Coronary artery (tissue), 2 donors: ENCODE data around the gene ERICH3.

Source experiments
- DNase-seq: peaks from one replicate; pipeline ENCODE4 v3.0.0-alpha.2; 2017; ENCODE audit warnings: low spot score
- H3K27ac ChIP-seq, 2 donors: fragments of 200-600 bp; sonication (generic); one replicate each; pipeline ENCODE4 v1.5.1; 2016 to 2019
- H3K4me3 ChIP-seq: fragments of 200-600 bp; sonication (generic); 2 replicates; pipeline ENCODE4 v1.5.1; 2016; ENCODE audit warnings: mild to moderate bottlenecking, moderate library complexity
- TF ChIP-seq, protein P1 (sequence below): fragments of 200-600 bp; sonication (generic); IDR thresholded peaks from one replicate; pipeline ENCODE4 v1.5.1; 2019; ENCODE audit warnings: antibody characterized with exemption

ERICH3 gene

DNA sequence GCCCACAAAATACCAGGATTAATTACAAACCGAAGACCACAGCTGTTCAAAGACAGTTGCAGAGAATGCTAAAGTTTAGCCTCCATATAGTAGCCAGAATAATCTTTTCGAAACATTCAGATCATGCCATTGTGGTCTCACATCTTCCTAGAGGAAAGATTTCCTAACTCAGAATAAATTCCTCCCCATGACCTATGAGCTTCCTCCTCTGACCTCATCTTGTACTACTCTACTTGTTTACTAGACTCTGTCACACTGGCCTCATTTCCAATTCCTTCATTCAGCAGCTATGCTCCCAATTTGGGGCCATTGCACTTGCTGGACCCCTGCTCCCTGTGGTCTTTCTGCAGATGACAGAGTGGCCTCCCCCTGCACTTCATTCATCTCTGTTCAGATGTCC lies 89.4 kb downstream of the ERICH3 start:
- no peak for DNase-seq
- TF ChIP-seq, protein P1, sequence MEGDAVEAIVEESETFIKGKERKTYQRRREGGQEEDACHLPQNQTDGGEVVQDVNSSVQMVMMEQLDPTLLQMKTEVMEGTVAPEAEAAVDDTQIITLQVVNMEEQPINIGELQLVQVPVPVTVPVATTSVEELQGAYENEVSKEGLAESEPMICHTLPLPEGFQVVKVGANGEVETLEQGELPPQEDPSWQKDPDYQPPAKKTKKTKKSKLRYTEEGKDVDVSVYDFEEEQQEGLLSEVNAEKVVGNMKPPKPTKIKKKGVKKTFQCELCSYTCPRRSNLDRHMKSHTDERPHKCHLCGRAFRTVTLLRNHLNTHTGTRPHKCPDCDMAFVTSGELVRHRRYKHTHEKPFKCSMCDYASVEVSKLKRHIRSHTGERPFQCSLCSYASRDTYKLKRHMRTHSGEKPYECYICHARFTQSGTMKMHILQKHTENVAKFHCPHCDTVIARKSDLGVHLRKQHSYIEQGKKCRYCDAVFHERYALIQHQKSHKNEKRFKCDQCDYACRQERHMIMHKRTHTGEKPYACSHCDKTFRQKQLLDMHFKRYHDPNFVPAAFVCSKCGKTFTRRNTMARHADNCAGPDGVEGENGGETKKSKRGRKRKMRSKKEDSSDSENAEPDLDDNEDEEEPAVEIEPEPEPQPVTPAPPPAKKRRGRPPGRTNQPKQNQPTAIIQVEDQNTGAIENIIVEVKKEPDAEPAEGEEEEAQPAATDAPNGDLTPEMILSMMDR: no peak
- Histone ChIP-seq H3K27ac (no peak overlapping the region), H3K4me3 (no peak overlapping the region)

DNA sequence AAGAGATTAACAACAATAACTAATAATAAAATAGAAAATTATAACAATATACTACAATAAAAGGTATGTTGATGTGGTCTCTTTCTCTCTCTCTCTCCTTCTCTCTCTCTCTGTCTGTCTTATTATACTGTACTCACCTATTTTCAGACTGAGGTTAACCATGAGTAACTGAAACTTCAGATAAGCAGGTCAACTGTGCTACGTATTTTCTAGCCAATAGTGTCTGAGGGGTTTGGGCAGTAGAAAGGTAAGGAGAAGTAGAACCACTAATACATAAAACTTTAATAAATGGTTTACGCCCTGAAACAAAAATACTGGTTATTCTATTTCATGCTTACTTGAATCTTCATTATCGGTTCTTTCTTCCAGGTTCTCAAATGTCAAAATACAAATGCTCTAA lies 90.2 kb downstream of the ERICH3 start:
- H3K27ac ChIP-seq: no peak overlapping the region
- no peak overlapping the region for H3K4me3 ChIP-seq
- TF ChIP-seq, protein P1: no peak
- DNase-seq: no peak

DNA sequence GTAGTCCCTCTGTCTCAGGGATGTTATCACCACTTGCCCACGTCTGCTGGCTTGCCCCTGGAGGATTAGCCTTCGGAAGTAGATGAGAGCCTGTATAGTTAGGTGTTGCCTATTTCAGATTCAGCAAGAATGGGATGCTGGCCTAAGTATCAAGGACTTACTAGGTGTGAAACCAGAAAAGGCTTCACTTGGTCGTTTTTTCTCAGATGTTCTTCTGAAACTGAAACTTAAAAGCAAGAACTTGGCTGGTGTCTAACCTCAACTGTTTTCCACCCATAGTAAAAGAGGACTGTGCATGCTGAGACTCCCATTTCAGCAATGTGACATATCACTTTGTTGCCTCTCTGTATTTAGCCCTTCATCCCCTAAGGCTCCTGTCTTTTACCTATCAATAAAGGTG lies 94.2 kb downstream of the ERICH3 start:
- H3K4me3 ChIP-seq: no peak overlapping the region
- TF ChIP-seq, protein P1: no peak
- H3K27ac ChIP-seq: no peak overlapping the region

DNA sequence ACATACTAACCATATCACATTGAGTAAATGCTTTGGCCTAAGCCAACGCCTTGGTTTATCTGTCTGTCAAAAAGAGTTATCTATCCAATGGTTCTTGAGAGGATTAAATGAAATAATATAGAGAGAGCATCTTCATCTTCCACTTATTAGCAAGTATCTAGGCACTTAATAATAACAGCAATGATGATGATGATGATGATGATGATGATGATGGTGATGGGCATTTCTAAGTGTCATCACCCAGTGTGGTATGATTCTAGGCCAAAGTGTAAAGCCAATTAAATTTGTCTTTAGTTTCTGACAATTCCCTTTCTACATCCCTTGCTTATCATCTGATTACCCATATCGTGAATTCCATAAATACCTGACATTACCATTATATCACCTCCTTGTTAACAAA lies 95.5 kb downstream of the ERICH3 start:
- no peak for DNase-seq
- Histone ChIP-seq H3K27ac (no peak overlapping the region), H3K4me3 (no peak overlapping the region)
- TF ChIP-seq, protein P1: no peak

More for the DNA sequence above, 94.2 kb downstream of the ERICH3 start:
- DNase-seq: no peak

DNA sequence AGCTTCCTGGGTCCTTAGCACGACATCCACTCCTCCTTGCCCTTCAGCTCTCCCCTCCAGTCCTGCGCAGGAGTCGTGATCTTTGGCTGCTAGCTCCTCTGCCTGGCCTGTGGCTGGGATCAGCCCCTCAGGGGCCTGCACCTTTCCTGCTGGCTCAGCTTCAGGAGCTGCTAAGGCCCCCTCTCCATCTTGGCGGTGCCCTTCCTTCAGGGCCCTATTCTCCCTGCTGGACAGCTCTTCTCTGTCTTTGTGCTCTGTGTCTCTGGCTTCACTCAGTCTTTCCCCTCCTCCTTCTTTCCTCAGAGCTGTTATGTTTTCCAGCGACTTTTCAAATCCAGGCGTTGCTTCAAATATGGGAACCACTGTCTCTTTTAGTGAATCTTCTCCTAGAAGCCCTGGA lies 101.7 kb downstream of the ERICH3 start:
- H3K4me3 ChIP-seq: no peak overlapping the region
- no peak overlapping the region for H3K27ac ChIP-seq
- no peak for DNase-seq
- TF ChIP-seq, protein P1: no peak

DNA sequence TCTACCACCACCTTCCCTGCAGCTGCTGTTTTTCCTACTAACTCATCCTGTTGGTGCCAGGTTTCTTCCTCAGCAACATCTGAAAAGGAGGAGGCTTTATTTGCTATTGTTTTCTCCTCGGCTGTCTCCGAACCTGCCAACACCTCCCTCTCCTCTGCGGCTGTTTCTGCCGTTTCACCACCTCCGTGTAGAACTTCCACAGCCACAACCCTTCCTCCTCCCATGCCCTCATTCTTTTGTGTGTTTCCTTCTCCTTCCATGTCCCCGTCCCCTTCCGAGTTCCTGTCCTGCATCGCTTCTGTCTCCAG lies 102.1 kb downstream of the ERICH3 start:
- DNase-seq: no peak
- Histone ChIP-seq H3K27ac (no peak overlapping the region), H3K4me3 (no peak overlapping the region)
- TF ChIP-seq, protein P1: no peak

DNA sequence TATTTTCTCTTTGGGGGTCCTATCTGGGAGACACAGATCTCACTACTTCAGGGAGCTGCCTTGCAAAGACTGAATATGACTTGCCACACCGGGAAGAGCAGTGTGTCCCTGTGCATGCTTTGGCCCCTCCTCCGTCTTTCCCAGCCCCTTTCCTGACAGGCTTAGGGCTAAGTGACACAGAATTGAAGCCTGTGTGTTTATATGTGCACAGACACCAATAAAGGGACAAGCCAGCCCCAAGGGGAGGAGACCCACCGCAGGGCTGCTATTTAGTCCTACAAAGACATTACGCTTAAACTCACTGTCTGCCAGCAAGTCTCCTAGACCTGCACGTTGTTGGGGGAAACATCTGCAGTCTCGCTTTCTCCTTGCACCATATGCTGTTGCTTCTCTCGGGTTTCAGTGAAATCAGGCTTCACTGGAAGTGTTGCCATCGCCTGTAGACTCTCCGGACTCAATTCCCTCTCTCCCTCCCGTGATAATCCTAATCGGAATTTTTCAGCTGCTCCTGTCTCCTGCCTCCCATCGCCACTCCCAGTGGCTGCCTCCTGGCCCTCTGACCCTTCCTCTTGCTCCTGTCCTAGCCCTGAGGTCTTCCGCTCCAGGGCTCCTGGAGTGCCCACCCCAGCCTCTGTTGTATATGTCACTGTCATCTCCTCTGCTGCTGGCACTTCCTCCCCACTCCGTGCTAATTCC lies 102.6 kb downstream of the ERICH3 start:
- TF ChIP-seq, protein P1: no peak
- no peak overlapping the region for H3K27ac ChIP-seq
- no peak for DNase-seq
- no peak overlapping the region for H3K4me3 ChIP-seq
